Natural killer cell (primary cell): ENCODE data around the gene ARID1B. TPM values are rescaled to one million over a fixed set of nuclear protein-coding genes. Genes with fewer than 3 reads are reported as not detected.

Experiments used
- ATAC-seq, 3 donors: fragments of 150-1000 bp in 2 of 3; fragments of 200-7000 bp in 1 of 3; cut with Tn5 transposase; 1 replicate in 1 of 3; 2 replicates in 2 of 3; pipeline ENCODE4 v1.10.0; 2021; ENCODE audit warnings: mild to moderate bottlenecking in 2 of 3, moderate library complexity in 2 of 3
- DNase-seq, 2 donors: peaks; one replicate each; pipeline versions ENCODE4 v3.0.0 to v3.0.0-alpha.2; 2013 to 2021; ENCODE audit warnings: mixed read lengths in 1 of 2
- H3K27ac ChIP-seq: one replicate; pipeline ENCODE4 v1.5.1; 2013; ENCODE audit warnings: mild to moderate bottlenecking, low read length
- H3K27me3 ChIP-seq: one replicate; pipeline ENCODE4 v1.6.1; 2013; ENCODE audit warnings: low read length; ENCODE audit not compliant: control insufficient read depth, insufficient read depth
- H3K36me3 ChIP-seq: one replicate; pipeline ENCODE4 v1.6.1; 2013; ENCODE audit warnings: low read length; ENCODE audit not compliant: control insufficient read depth, insufficient read depth
- H3K4me1 ChIP-seq: one replicate; pipeline ENCODE4 v1.6.1; 2013; ENCODE audit warnings: low read length; ENCODE audit not compliant: control insufficient read depth, insufficient read depth
- H3K4me3 ChIP-seq: one replicate; pipeline ENCODE4 v1.5.1; 2013; ENCODE audit warnings: low read length
- H3K9me3 ChIP-seq: one replicate; pipeline ENCODE4 v1.6.1; 2013; ENCODE audit warnings: low read length; ENCODE audit not compliant: control insufficient read depth, insufficient read depth
- H3K27ac Mint-ChIP-seq, 2 donors: one replicate each; pipeline ENCODE4 v1.8.0; 2022; ENCODE audit warnings: mild to moderate bottlenecking in 2 of 2, mixed read lengths in 2 of 2, moderate library complexity in 1 of 2
- H3K27me3 Mint-ChIP-seq, 2 donors: one replicate each; pipeline ENCODE4 v1.8.0; 2022; ENCODE audit warnings: low read depth in 2 of 2, mixed read lengths in 2 of 2
- H3K36me3 Mint-ChIP-seq: one replicate; pipeline ENCODE4 v1.8.0; 2022; ENCODE audit warnings: mixed read lengths
- H3K4me1 Mint-ChIP-seq, 2 donors: one replicate each; pipeline ENCODE4 v1.8.0; 2022; ENCODE audit warnings: mixed read lengths in 2 of 2
- H3K4me3 Mint-ChIP-seq: one replicate; pipeline ENCODE4 v1.8.0; 2022; ENCODE audit warnings: mild to moderate bottlenecking, moderate library complexity, mixed read lengths
- H3K9me3 Mint-ChIP-seq, 2 donors: one replicate each; pipeline ENCODE4 v1.8.0; 2022; ENCODE audit warnings: mixed read lengths in 2 of 2
- CTCF ChIP-seq: fragments of 200-600 bp; IDR thresholded peaks from one replicate; pipeline ENCODE4 v1.8.0; 2022; ENCODE audit warnings: antibody characterized with exemption
- WGBS: methylation state at CpG from one replicate; pipeline ENCODE4 v1.1.7; 2013; ENCODE audit warnings: missing lambda C conversion rate; ENCODE audit not compliant: insufficient coverage; 5-methylcytosine and 5-hydroxymethylcytosine counted together
- intact Hi-C: fragments of 100-400 bp; cut with micrococcal nuclease; formaldehyde crosslinking; loops from one replicate; pipeline ENCODE4 v1.14.2; 2022
- total RNA-seq, 4 donors: library from RNA; stranded (reverse); fragments of 120-200 nt in 1 of 4; gene quantifications; one replicate each; pipeline versions ENCODE4 v1.2.3 to v1.2.4, GENCODE V29; 2013 to 2022

Gene ARID1B
- total RNA-seq, 3 donors from 2014 or later (not counting 1 experiment from before 2014, with no cell fraction given), result 180 to 201 (median 189) TPM

- Histone ChIP-seq H3K27ac (no peak overlapping the region), H3K4me1 (peaks cover 32% of the 10 kb centered on the region), H3K9me3 (no peaks in the 10 kb centered on the region), H3K4me3 (no peak overlapping the region), H3K27me3 (no peaks in the 10 kb centered on the region), H3K36me3 (peaks cover 2% of the 10 kb centered on the region)
- 88% methylated on average over 3 of the region's 3 CpGs for WGBS
- Mint-ChIP-seq H3K36me3 (no peaks in the 10 kb centered on the region), H3K27me3 (no peaks in the 10 kb centered on the region), H3K4me3 (no peak overlapping the region), H3K9me3 (no peaks in the 10 kb centered on the region), H3K4me1 (peaks cover 67 to 72% of the 10 kb centered on the region in 2 donors), H3K27ac (peak overlapping the region; percentile 69 to 77)
- intact Hi-C loops, result no loop called here
- DNase-seq, result no peak
- no peak for TF ChIP-seq CTCF
- ATAC-seq, result no peak
These were observed 19.4 kb downstream of the ARID1B start for GRCh38 chr6:156796627-156797026.

GRCh38 chr6:156797901-156798735 lies 20.9 kb downstream of the ARID1B start:
- no peaks in the 10 kb centered on the region for H3K9me3 ChIP-seq
- H3K27me3 Mint-ChIP-seq, result no peaks in the 10 kb centered on the region
- peaks cover 26% of the 10 kb centered on the region for H3K4me1 ChIP-seq
- no peaks in the 10 kb centered on the region for H3K36me3 Mint-ChIP-seq
- peak overlapping the region; percentile 20 to 77 for H3K27ac Mint-ChIP-seq
- intact Hi-C loops, result no loop called here
- TF ChIP-seq CTCF, result no peak
- ATAC-seq (no peak), DNase-seq (no peak)
- H3K4me3 ChIP-seq, result no peak overlapping the region
- 98% methylated on average over 19 of the region's 19 CpGs for WGBS
- H3K4me1 Mint-ChIP-seq, result peaks cover 70 to 72% of the 10 kb centered on the region in 2 donors
- H3K4me3 Mint-ChIP-seq, result no peak overlapping the region
- peaks cover 2% of the 10 kb centered on the region for H3K36me3 ChIP-seq
- no peaks in the 10 kb centered on the region for H3K27me3 ChIP-seq
- no peak overlapping the region for H3K27ac ChIP-seq
- H3K9me3 Mint-ChIP-seq, result no peaks in the 10 kb centered on the region

DNA sequence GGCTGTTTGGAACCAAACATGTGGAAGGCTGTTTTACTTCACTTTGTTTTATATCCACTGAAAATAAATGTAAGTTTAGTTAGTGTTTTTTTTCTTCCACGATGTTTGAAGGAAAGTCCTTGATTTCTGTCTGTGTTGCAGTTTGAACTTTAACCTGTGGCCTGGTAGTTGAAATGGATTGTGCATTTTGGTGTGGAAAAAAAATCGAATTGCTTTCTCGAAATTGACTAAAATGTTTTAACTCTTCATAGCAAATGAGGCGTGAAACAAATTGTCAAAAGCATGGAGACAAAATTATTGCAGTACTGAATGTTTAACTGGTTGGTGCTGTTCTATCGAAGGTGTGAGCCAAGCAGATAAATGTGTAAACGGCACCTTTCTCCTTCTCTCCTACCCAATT lies 24.5 kb downstream of the ARID1B start:
- intact Hi-C loops, result no loop called here
- H3K27ac Mint-ChIP-seq, result peak overlapping the region; percentile 38 to 60
- 74% methylated on average over 4 of the region's 6 CpGs for WGBS

More for the DNA sequence above, 24.5 kb downstream of the ARID1B start:
- Histone ChIP-seq H3K27me3 (no peaks in the 10 kb centered on the region), H3K9me3 (no peaks in the 10 kb centered on the region), H3K27ac (no peak overlapping the region), H3K4me1 (peaks cover 8% of the 10 kb centered on the region), H3K4me3 (no peak overlapping the region), H3K36me3 (peaks cover 2% of the 10 kb centered on the region)
- ATAC-seq (peak; percentile 31 to 53 (median 42)), DNase-seq (no peak)
- H3K4me3 Mint-ChIP-seq, result peak overlapping the region; percentile 9
- no peaks in the 10 kb centered on the region for H3K27me3 Mint-ChIP-seq
- TF ChIP-seq CTCF, result no peak
- H3K36me3 Mint-ChIP-seq, result no peaks in the 10 kb centered on the region
- H3K9me3 Mint-ChIP-seq, result no peaks in the 10 kb centered on the region
- peaks cover 79 to 81% of the 10 kb centered on the region in 2 donors for H3K4me1 Mint-ChIP-seq
